Neural cell (in vitro differentiated cells): ENCODE results near the gene GSTA1. TPM values are rescaled to one million over a fixed set of nuclear protein-coding genes. Genes with fewer than 3 reads are reported as not detected.
"Not testable (repeated sequence)": the region's sequence is repeated elsewhere in the genome, so short reads cannot be mapped to it uniquely, and the experiment has no call there.

ENCODE experiments used
- H2AFZ ChIP-seq: fragments of 200-600, 300-800 bp; sonication (generic), shearing (Covaris generic); 2 replicates; pipeline ENCODE4 v1.6.0; 2014; ENCODE audit warnings: low read depth, mild to moderate bottlenecking, antibody characterized with exemption, low read length, moderate library complexity
- H3F3A ChIP-seq: fragments of 200-600 bp; shearing (Covaris generic); 2 replicates; pipeline ENCODE4 v1.6.1; 2016; ENCODE audit warnings: mild to moderate bottlenecking, moderate library complexity, mixed read lengths, antibody characterized with exemption, low read length; ENCODE audit not compliant: insufficient read depth, poor library complexity, severe bottlenecking
- H3K27ac ChIP-seq: fragments of 200-600, 300-800 bp; sonication (generic), shearing (Covaris generic); 2 replicates; pipeline ENCODE4 v1.5.1; 2014; ENCODE audit warnings: mild to moderate bottlenecking, low read length, moderate library complexity
- H3K27me3 ChIP-seq: fragments of 300-800, 200-600 bp; sonication (generic), shearing (Covaris generic); 2 replicates; pipeline ENCODE4 v1.6.0; 2014; ENCODE audit warnings: mild to moderate bottlenecking, low read depth, low read length, moderate library complexity; ENCODE audit not compliant: insufficient read depth
- H3K36me3 ChIP-seq: fragments of 300-800, 200-600 bp; sonication (generic), shearing (Covaris generic); 2 replicates; pipeline ENCODE4 v1.5.1; 2014; ENCODE audit warnings: mild to moderate bottlenecking, antibody characterized with exemption, low read length, moderate library complexity; ENCODE audit not compliant: insufficient read depth
- H3K4me2 ChIP-seq: fragments of 300-800, 200-600 bp; sonication (generic), shearing (Covaris generic); 2 replicates; pipeline ENCODE4 v1.6.0; 2014; ENCODE audit warnings: mild to moderate bottlenecking, low read length
- H3K4me3 ChIP-seq: fragments of 300-800, 200-600 bp; sonication (generic), shearing (Covaris generic); 2 replicates; pipeline ENCODE4 v1.5.1; 2014; ENCODE audit warnings: mild to moderate bottlenecking, low read length, moderate library complexity
- H3K79me2 ChIP-seq: fragments of 200-600 bp; shearing (Covaris generic); replicated peaks from 2 replicates; pipeline ENCODE4 v1.6.0; 2014; ENCODE audit warnings: mild to moderate bottlenecking, low read length, moderate library complexity; ENCODE audit not compliant: insufficient read depth
- H3K9ac ChIP-seq: fragments of 300-800, 200-600 bp; sonication (generic), shearing (Covaris generic); 2 replicates; pipeline ENCODE4 v1.6.1; 2016; ENCODE audit warnings: mild to moderate bottlenecking, low read length, mixed read lengths
- H3K9me2 ChIP-seq: fragments of 200-600 bp; shearing (Covaris generic); 2 replicates; pipeline ENCODE4 v1.6.1; 2016; ENCODE audit warnings: mild to moderate bottlenecking, low read length, mixed read lengths; ENCODE audit not compliant: insufficient read depth
- H3K9me3 ChIP-seq: fragments of 200-600, 300-800 bp; sonication (generic), shearing (Covaris generic); 2 replicates; pipeline ENCODE4 v1.6.1; 2016; ENCODE audit warnings: mild to moderate bottlenecking, mixed run types, low read length, moderate library complexity, mixed read lengths
- H4K20me1 ChIP-seq: fragments of 200-600 bp; shearing (Covaris generic); 2 replicates; pipeline ENCODE4 v1.6.1; 2016; ENCODE audit warnings: mild to moderate bottlenecking, mixed run types; ENCODE audit not compliant: insufficient read depth
- CTCF ChIP-seq: fragments of 450-650 bp; IDR thresholded peaks from 2 replicates; pipeline ENCODE4 v1.5.1; 2014; ENCODE audit warnings: antibody characterized with exemption, mild to moderate bottlenecking, moderate library complexity; ENCODE audit not compliant: poor library complexity, severe bottlenecking
- EP300 ChIP-seq: fragments of 450-650 bp; conservative IDR thresholded peaks from 2 replicates; pipeline ENCODE4 v1.6.1; 2014; ENCODE audit warnings: antibody characterized with exemption, mild to moderate bottlenecking, moderate library complexity; ENCODE audit not compliant: poor library complexity, severe bottlenecking
- EZH2 ChIP-seq: fragments of 200-600, 300-800 bp; shearing (Covaris generic), sonication (generic); IDR thresholded peaks from 2 replicates; pipeline ENCODE4 v1.6.1; 2014; ENCODE audit warnings: antibody characterized with exemption, low read length, borderline replicate concordance, mild to moderate bottlenecking; ENCODE audit not compliant: insufficient read depth, poor library complexity, severe bottlenecking
- MXI1 ChIP-seq: fragments of 450-650 bp; conservative IDR thresholded peaks from 2 replicates; pipeline ENCODE4 v1.6.1; 2014; ENCODE audit warnings: antibody characterized with exemption, mild to moderate bottlenecking; ENCODE audit not compliant: poor library complexity, severe bottlenecking
- POLR2AphosphoS5 ChIP-seq: IDR thresholded peaks from 2 replicates; pipeline ENCODE4 v1.6.1; 2012
- RAD21 ChIP-seq: fragments of 450-650 bp; conservative IDR thresholded peaks from 2 replicates; pipeline ENCODE4 v1.6.1; 2014; ENCODE audit warnings: antibody characterized with exemption, mild to moderate bottlenecking, moderate library complexity
- REST ChIP-seq: IDR thresholded peaks from 2 replicates; pipeline ENCODE4 v1.6.1; 2012; ENCODE audit warnings: borderline replicate concordance
- SMC3 ChIP-seq: fragments of 450-650 bp; conservative IDR thresholded peaks from 2 replicates; pipeline ENCODE4 v1.6.1; 2014; ENCODE audit warnings: antibody characterized with exemption, mild to moderate bottlenecking, moderate library complexity; ENCODE audit not compliant: poor library complexity
- TAF1 ChIP-seq: IDR thresholded peaks from 2 replicates; pipeline ENCODE4 v1.6.1; 2012; ENCODE audit warnings: low read depth
- polyA plus RNA-seq: library from polyadenylated mRNA; depleted of rRNA; stranded (reverse); fragments of >200 nt; gene quantifications from 2 replicates; pipeline ENCODE4 v1.2.3, GENCODE V29; 2014

Gene GSTA1
- polyA plus RNA-seq, 1 donor from 2014 or later: not detected

GRCh38 chr6:52820198-52820597, 16.6 kb upstream of the GSTA1 start:
- no peaks in the 10 kb centered on the region for H3F3A ChIP-seq
- no peak overlapping the region for H3K27ac ChIP-seq
- no peaks in the 10 kb centered on the region for H3K9me2 ChIP-seq
- no peak overlapping the region for H2AFZ ChIP-seq
- no peaks in the 10 kb centered on the region for H3K9me3 ChIP-seq
- H3K36me3 ChIP-seq: no peaks in the 10 kb centered on the region
- H3K27me3 ChIP-seq: no peaks in the 10 kb centered on the region
- no peak overlapping the region for H3K4me2 ChIP-seq
- H4K20me1 ChIP-seq: no peaks in the 10 kb centered on the region
- H3K4me3 ChIP-seq: no peak overlapping the region
- no peak overlapping the region for H3K9ac ChIP-seq
- TF ChIP-seq SMC3: no peak
- TF ChIP-seq CTCF: no peak
- no peak for TF ChIP-seq MXI1
- TF ChIP-seq EZH2: no peak
- no peak for TF ChIP-seq RAD21
- no peak for TF ChIP-seq REST
- TF ChIP-seq POLR2AphosphoS5: no peak
- TF ChIP-seq TAF1: no peak
- TF ChIP-seq EP300: no peak
- no peaks in the 10 kb centered on the region for H3K79me2 ChIP-seq

- Histone ChIP-seq H3K79me2 (no peaks in the 10 kb centered on the region), H3K4me2 (no peak overlapping the region), H4K20me1 (no peaks in the 10 kb centered on the region), H3K27me3 (no peaks in the 10 kb centered on the region), H3K4me3 (no peak overlapping the region), H2AFZ (no peak overlapping the region), H3K27ac (no peak overlapping the region), H3K36me3 (no peaks in the 10 kb centered on the region), H3K9ac (no peak overlapping the region), H3F3A (no peaks in the 10 kb centered on the region), H3K9me3 (no peaks in the 10 kb centered on the region), H3K9me2 (no peaks in the 10 kb centered on the region)
- TF ChIP-seq EZH2: no peak
- TF ChIP-seq POLR2AphosphoS5: no peak
- TF ChIP-seq MXI1: no peak
- TF ChIP-seq CTCF: peak; percentile 34
- no peak for TF ChIP-seq EP300
- TF ChIP-seq TAF1: no peak
Measured at GRCh38 chr6:52815167-52816092, 11.8 kb upstream of the GSTA1 start.

GRCh38 chr6:52814545-52814944, 10.9 kb upstream of the GSTA1 start:
- H3K4me3 ChIP-seq, H4K20me1 ChIP-seq, H3K36me3 ChIP-seq, H3K27me3 ChIP-seq, H3K9me3 ChIP-seq, H3K27ac ChIP-seq, H3K4me2 ChIP-seq, H3K9ac ChIP-seq, H3F3A ChIP-seq, H3K9me2 ChIP-seq, H3K79me2 ChIP-seq, H2AFZ ChIP-seq: not testable (repeated sequence)

GRCh38 chr6:52809777-52810176, 6.2 kb upstream of the GSTA1 start:
- not testable (repeated sequence) for H3K36me3 ChIP-seq

More at GRCh38 chr6:52809777-52810176, 6.2 kb upstream of the GSTA1 start:
- not testable (repeated sequence) for H3K4me2 ChIP-seq, H3K79me2 ChIP-seq, H3K9ac ChIP-seq, H3K27me3 ChIP-seq, H4K20me1 ChIP-seq, H3K4me3 ChIP-seq, H3F3A ChIP-seq, H3K27ac ChIP-seq, H3K9me3 ChIP-seq, H3K9me2 ChIP-seq, H2AFZ ChIP-seq
